Heart left ventricle (tissue), 16 donors: ENCODE measurements around the gene FRMD4B. TPM values are rescaled to one million over a fixed set of nuclear protein-coding genes. Genes with fewer than 3 reads are reported as not detected.
A peak's percentile ranks its signal among the peaks of the same experiment; 100 is the strongest.

Experiments used
- ATAC-seq, 4 donors: fragments of 200-7000 bp; cut with Tn5 transposase; one replicate each; pipeline ENCODE4 v1.9.1; 2020 to 2022; ENCODE audit warnings: moderate library complexity in 4 of 4, mild to moderate bottlenecking in 3 of 4, moderate number of reproducible peaks in 1 of 4
- DNase-seq, 5 donors: peaks; one replicate each; pipeline ENCODE4 v3.0.0-alpha.2; 2020
- H3K27ac ChIP-seq, 12 donors: fragments of 200-600 bp; sonication (generic) in 4 of 12; one replicate each; pipeline versions ENCODE4 v1.5.0 to v1.8.0; 2016 to 2022; ENCODE audit warnings: mild to moderate bottlenecking in 2 of 12
- H3K27me3 ChIP-seq, 9 donors: fragments of 200-600 bp; sonication (generic) in 2 of 9; one replicate each; pipeline versions ENCODE4 v1.5.1 to v1.8.0; 2016 to 2022; ENCODE audit warnings: mild to moderate bottlenecking in 3 of 9
- H3K36me3 ChIP-seq, 9 donors: fragments of 200-600 bp; sonication (generic) in 2 of 9; one replicate each; pipeline versions ENCODE4 v1.5.0 to v1.8.0; 2018 to 2022; ENCODE audit warnings: mild to moderate bottlenecking in 2 of 9
- H3K4me1 ChIP-seq, 12 donors: fragments of 200-600 bp; sonication (generic) in 4 of 12; one replicate each; pipeline versions ENCODE4 v1.5.0 to v1.8.0; 2016 to 2022; ENCODE audit warnings: mild to moderate bottlenecking in 3 of 12
- H3K4me3 ChIP-seq, 12 donors: fragments of 200-600 bp; sonication (generic) in 4 of 12; one replicate each; pipeline versions ENCODE4 v1.5.0 to v1.8.0; 2017 to 2022; ENCODE audit warnings: mild to moderate bottlenecking in 9 of 12, moderate library complexity in 4 of 12
- H3K9me3 ChIP-seq, 12 donors: fragments of 200-600 bp; sonication (generic) in 4 of 12; one replicate each; pipeline versions ENCODE4 v1.5.0 to v1.8.0; 2016 to 2022; ENCODE audit warnings: mild to moderate bottlenecking in 1 of 12
- CTCF ChIP-seq, 12 donors: fragments of 200-600 bp; sonication (generic) in 4 of 12; IDR thresholded peaks; one replicate each; pipeline versions ENCODE4 v1.5.0 to v1.8.0; 2018 to 2022; ENCODE audit warnings: antibody characterized with exemption in 12 of 12, mild to moderate bottlenecking in 5 of 12
- POLR2A ChIP-seq, 2 donors: fragments of 450-650 bp; IDR thresholded peaks; one replicate each; pipeline ENCODE4 v1.6.1; 2017; ENCODE audit warnings: antibody characterized with exemption in 2 of 2, mild to moderate bottlenecking in 2 of 2, moderate library complexity in 2 of 2
- WGBS, 4 donors: extraction: QIAGEN DNeasy Blood & Tissue Kit in 2 of 4; methylation state at CpG; one replicate each; pipeline versions ENCODE4 v1.1.5 to v1.1.7; 2013 to 2018; 5-methylcytosine and 5-hydroxymethylcytosine counted together
- intact Hi-C, 10 donors: fragments of 100-400 bp; cut with DNase I; formaldehyde crosslinking; loops; one replicate each; pipeline versions ENCODE4 v1.11.1 to v1.14.2; 2022
- polyA plus RNA-seq, 2 donors: library from polyadenylated mRNA; stranded (reverse); fragments of 200-250 nt; gene quantifications; one replicate each; pipeline ENCODE4 v1.2.3, GENCODE V29; 2013
- total RNA-seq, 9 donors: library from RNA; depleted of rRNA in 2 of 9; stranded (reverse); fragments of >200 nt in 2 of 9; fragmentation: NEBNext Ultra II Directional in 3 of 9; extraction: Animal tissue kit (Norgen Biotek cat#: 25700) in 3 of 9; gene quantifications; one replicate each; pipeline versions ENCODE4 v1.1.0 to v1.2.4, GENCODE V29; 2016 to 2023
- donor health status: ischemic (EF 13 %, LVEDD 7.1; RV severe dilation, severe dysfunction).
- donor health status: healthy with polysubstance abuse.
- donor health status: DM: no; HTN: yes; CAD: no.
- donor health status: DM: no; HTN: no; CAD: no.
- donor health status: ischemic (EF 25% LVEDD 6.9; RV normal size, moderate dysfunction).
- donor health status: ischemic (EF 25% LVEDD 5.7; RV mildly dilated, moderate dysfunction).
- donor health status: healthy.
- donor health status: DM: yes; HTN: yes; CAD: no.
- donor health status: ischemic (EF 35%, LVEDD 5.7; RV mildly dilated, moderate dysfunction).
- donor health status: nonischemic (EF 11% LVEDD 7.7; RV severe dilation, severe dysfunction).
- donor health status: DM: yes; HTN: yes; CAD: no.
- donor health status: PGD.
- donor health status: ischemic (EF 29% LVEDD 5.4; RV normal size, mild dysfunction).
- donor health status: nonischemic (EF 23%, LVEDD 6.1; RV moderate dilation, normal function).

The FRMD4B gene
- total and polyA plus RNA-seq, 11 donors: 3.4 to 42.8 (median 10.9) TPM

- no peaks in the 10 kb centered on the region for H3K36me3 ChIP-seq
- no peak for TF ChIP-seq CTCF (IDR thresholded peaks at IDR 0.05)
- no peak for TF ChIP-seq POLR2A (IDR thresholded peaks at IDR 0.05)
- 53 to 80% (median 62%) methylated on average over 1 of the region's 1 CpG for WGBS, 4 donors
- intact Hi-C loops: loop anchor here in 9 of 10 donors (2.0 to 5.0 kb wide), 5 partner anchors 83 to 248 kb away; no protein-coding TSS in a partner anchor
- ATAC-seq (peak; percentile 32 to 64 (median 56)), DNase-seq (no peak)
- H3K4me3 ChIP-seq: peak overlapping the region in 6 of 12 donors; percentile 17 to 42 (median 25)
- no peaks in the 10 kb centered on the region for H3K27me3 ChIP-seq
- peak overlapping the region in 9 of 12 donors; percentile 12 to 90 (median 37) for H3K27ac ChIP-seq
- peaks cover 0 to 38% (median 19%) of the 10 kb centered on the region in 12 donors for H3K4me1 ChIP-seq
- H3K9me3 ChIP-seq: peaks cover 0 to 8% (median 2%) of the 10 kb centered on the region in 12 donors
These were observed 23.9 kb upstream of the FRMD4B start for GRCh38 chr3:69409831-69410230.

- intact Hi-C loops: loop anchor here in 4 of 10 donors (5.0 kb wide), 3 partner anchors 82 to 247 kb away; no protein-coding TSS in a partner anchor
- ATAC-seq: peak; percentile 21 to 79 (median 52)
- DNase-seq: peak in 1 of 5 donors; percentile 15
- Histone ChIP-seq H3K36me3 (no peaks in the 10 kb centered on the region), H3K27me3 (no peaks in the 10 kb centered on the region), H3K4me3 (no peak overlapping the region), H3K9me3 (peaks cover 0 to 10% (median 3%) of the 10 kb centered on the region in 12 donors), H3K27ac (peak overlapping the region in 4 of 12 donors; percentile 20 to 90 (median 38)), H3K4me1 (peaks cover 0 to 38% (median 19%) of the 10 kb centered on the region in 12 donors)
- WGBS, 4 donors: 58 to 80% (median 70%) methylated on average over 4 of the region's 4 CpGs
- no peak for TF ChIP-seq POLR2A (IDR thresholded peaks at IDR 0.05)
- TF ChIP-seq CTCF (IDR thresholded peaks at IDR 0.05): no peak
These were observed 23.1 kb upstream of the FRMD4B start for GRCh38 chr3:69409011-69409410.

GRCh38 chr3:69408542-69408941 is 22.7 kb upstream of the FRMD4B start:
- no peaks in the 10 kb centered on the region for H3K27me3 ChIP-seq
- peak overlapping the region in 1 of 12 donors; percentile 90 for H3K27ac ChIP-seq
- H3K36me3 ChIP-seq: no peaks in the 10 kb centered on the region
- ATAC-seq (no peak), DNase-seq (no peak)
- 58 to 81% (median 61%) methylated on average over 5 of the region's 5 CpGs for WGBS, 4 donors
- TF ChIP-seq POLR2A (IDR thresholded peaks at IDR 0.05): no peak
- TF ChIP-seq CTCF (IDR thresholded peaks at IDR 0.05): no peak
- intact Hi-C loops: loop anchor here in 4 of 10 donors (5.0 kb wide), 3 partner anchors 81 to 246 kb away; no protein-coding TSS in a partner anchor
- H3K9me3 ChIP-seq: peaks cover 0 to 10% (median 3%) of the 10 kb centered on the region in 12 donors
- peaks cover 0 to 38% (median 19%) of the 10 kb centered on the region in 12 donors for H3K4me1 ChIP-seq
- no peak overlapping the region for H3K4me3 ChIP-seq

GRCh38 chr3:69407908-69408307 is 22.0 kb upstream of the FRMD4B start:
- Histone ChIP-seq H3K9me3 (peaks cover 0 to 10% (median 3%) of the 10 kb centered on the region in 12 donors), H3K4me1 (peaks cover 0 to 40% (median 19%) of the 10 kb centered on the region in 12 donors), H3K36me3 (no peaks in the 10 kb centered on the region), H3K4me3 (no peak overlapping the region), H3K27me3 (no peaks in the 10 kb centered on the region), H3K27ac (peak overlapping the region in 1 of 12 donors; percentile 90)
- TF ChIP-seq POLR2A (IDR thresholded peaks at IDR 0.05): no peak
- TF ChIP-seq CTCF (IDR thresholded peaks at IDR 0.05): no peak
- WGBS, 4 donors: 96 to 99% (median 98%) methylated on average over 7 of the region's 7 CpGs
- no peak for DNase-seq
- intact Hi-C loops: loop anchor here in 4 of 10 donors (5.0 kb wide), 3 partner anchors 81 to 246 kb away; no protein-coding TSS in a partner anchor
- ATAC-seq: no peak
